ENCODE measurements around the gene FAM174B.

- TF ChIP-seq, protein P1, sequence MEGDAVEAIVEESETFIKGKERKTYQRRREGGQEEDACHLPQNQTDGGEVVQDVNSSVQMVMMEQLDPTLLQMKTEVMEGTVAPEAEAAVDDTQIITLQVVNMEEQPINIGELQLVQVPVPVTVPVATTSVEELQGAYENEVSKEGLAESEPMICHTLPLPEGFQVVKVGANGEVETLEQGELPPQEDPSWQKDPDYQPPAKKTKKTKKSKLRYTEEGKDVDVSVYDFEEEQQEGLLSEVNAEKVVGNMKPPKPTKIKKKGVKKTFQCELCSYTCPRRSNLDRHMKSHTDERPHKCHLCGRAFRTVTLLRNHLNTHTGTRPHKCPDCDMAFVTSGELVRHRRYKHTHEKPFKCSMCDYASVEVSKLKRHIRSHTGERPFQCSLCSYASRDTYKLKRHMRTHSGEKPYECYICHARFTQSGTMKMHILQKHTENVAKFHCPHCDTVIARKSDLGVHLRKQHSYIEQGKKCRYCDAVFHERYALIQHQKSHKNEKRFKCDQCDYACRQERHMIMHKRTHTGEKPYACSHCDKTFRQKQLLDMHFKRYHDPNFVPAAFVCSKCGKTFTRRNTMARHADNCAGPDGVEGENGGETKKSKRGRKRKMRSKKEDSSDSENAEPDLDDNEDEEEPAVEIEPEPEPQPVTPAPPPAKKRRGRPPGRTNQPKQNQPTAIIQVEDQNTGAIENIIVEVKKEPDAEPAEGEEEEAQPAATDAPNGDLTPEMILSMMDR (IDR thresholded peaks at IDR 0.05): no peak
- TF ChIP-seq POLR2A (IDR thresholded peaks at IDR 0.05): no peak
These were observed 18.8 kb upstream of the FAM174B start for GRCh38 chr15:92674347-92674746.
